Measurements from ENCODE around the gene KAZN.

DNA sequence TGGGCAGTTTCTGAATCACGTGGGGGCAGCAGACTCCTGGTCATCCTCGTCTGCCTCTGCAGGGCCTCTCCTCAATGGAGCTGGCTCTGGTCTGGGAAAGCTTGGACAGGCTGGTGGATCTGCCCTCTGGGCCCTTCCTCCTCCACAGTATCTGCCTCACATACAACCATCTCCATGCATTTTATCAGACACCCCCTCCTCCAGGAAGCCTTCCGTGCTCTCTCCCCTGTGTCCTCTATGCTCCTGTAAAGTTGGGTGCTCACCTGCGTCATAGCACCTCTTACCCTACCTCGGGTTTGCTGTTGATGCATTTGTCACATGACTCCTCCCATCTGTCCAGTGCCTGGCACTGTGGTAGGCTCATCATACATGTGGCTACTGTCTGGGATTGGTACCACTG is 459.3 kb downstream of the KAZN start:
- TF ChIP-seq CTCF (IDR thresholded peaks at IDR 0.05) (no peak), POLR2A (IDR thresholded peaks at IDR 0.05) (no peak)
